KMS-11 (cell line): ENCODE results near the gene SUCO.

Experiments used
- H2AFZ ChIP-seq: fragments of 200-600 bp; sonication (generic); 2 replicates; pipeline ENCODE4 v1.6.1; 2016; ENCODE audit warnings: antibody characterized with exemption, mixed run types, low read depth
- H3K27ac ChIP-seq: fragments of 200-600 bp; sonication (generic); 2 replicates; pipeline ENCODE4 v1.6.1; 2016; ENCODE audit warnings: mild to moderate bottlenecking, mixed run types
- H3K27me3 ChIP-seq: fragments of 200-600 bp; sonication (generic); 2 replicates; pipeline ENCODE4 v1.6.1; 2017; ENCODE audit warnings: mild to moderate bottlenecking, low read depth, mixed run types, moderate library complexity; ENCODE audit not compliant: insufficient read depth
- H3K36me3 ChIP-seq: fragments of 200-600 bp; sonication (generic); 2 replicates; pipeline ENCODE4 v1.6.1; 2017; ENCODE audit warnings: mild to moderate bottlenecking, mixed run types; ENCODE audit not compliant: insufficient read depth
- H3K4me1 ChIP-seq: fragments of 200-600 bp; sonication (generic); 2 replicates; pipeline ENCODE4 v1.6.1; 2016; ENCODE audit warnings: mild to moderate bottlenecking, low read depth, mixed run types; ENCODE audit not compliant: poor library complexity, severe bottlenecking
- H3K4me2 ChIP-seq: fragments of 200-600 bp; sonication (generic); 2 replicates; pipeline ENCODE4 v1.7.0; 2016; ENCODE audit warnings: mild to moderate bottlenecking, mixed run types
- H3K4me3 ChIP-seq: fragments of 200-600 bp; sonication (generic); IDR thresholded peaks from 2 replicates; pipeline ENCODE4 v1.6.1; 2017; ENCODE audit warnings: low read depth, low read length, mixed read lengths; ENCODE audit not compliant: insufficient read depth
- H3K79me2 ChIP-seq: fragments of 200-600 bp; sonication (generic); 2 replicates; pipeline ENCODE4 v1.6.1; 2016; ENCODE audit warnings: low read depth, mixed run types; ENCODE audit not compliant: insufficient read depth
- H3K9ac ChIP-seq: fragments of 200-600 bp; sonication (generic); 2 replicates; pipeline ENCODE4 v1.6.1; 2016; ENCODE audit warnings: mild to moderate bottlenecking, mixed run types
- H4K20me1 ChIP-seq: fragments of 200-600 bp; sonication (generic); 2 replicates; pipeline ENCODE4 v1.6.1; 2016; ENCODE audit warnings: mild to moderate bottlenecking, mixed run types; ENCODE audit not compliant: insufficient read depth
- CTCF ChIP-seq: fragments of 200-600 bp; sonication (generic); conservative IDR thresholded peaks from 2 replicates; pipeline ENCODE4 v1.6.1; 2017; ENCODE audit warnings: low read depth, mild to moderate bottlenecking, antibody characterized with exemption, low read length, moderate library complexity, mixed read lengths

The SUCO gene

GRCh38 chr1:172486805-172487454, 46.0 kb upstream of the SUCO start:
- H3K4me2 ChIP-seq, result no peak overlapping the region
- TF ChIP-seq CTCF, result no peak

GRCh38 chr1:172487550-172487949, 45.4 kb upstream of the SUCO start:
- no peak overlapping the region for H2AFZ ChIP-seq
- no peak for TF ChIP-seq CTCF
- H3K27ac ChIP-seq, result no peak overlapping the region
- H3K4me3 ChIP-seq, result no peak overlapping the region
- H3K4me1 ChIP-seq, result no peaks in the 10 kb centered on the region
- no peak overlapping the region for H3K4me2 ChIP-seq
- no peaks in the 10 kb centered on the region for H3K79me2 ChIP-seq
- H4K20me1 ChIP-seq, result no peaks in the 10 kb centered on the region
- no peak overlapping the region for H3K9ac ChIP-seq
- no peaks in the 10 kb centered on the region for H3K27me3 ChIP-seq
- H3K36me3 ChIP-seq, result no peaks in the 10 kb centered on the region

More at GRCh38 chr1:172486805-172487454, 46.0 kb upstream of the SUCO start:
- no peaks in the 10 kb centered on the region for H3K4me1 ChIP-seq
- no peak overlapping the region for H3K27ac ChIP-seq
- H3K27me3 ChIP-seq, result no peaks in the 10 kb centered on the region
- H3K4me3 ChIP-seq, result no peak overlapping the region
- no peaks in the 10 kb centered on the region for H3K79me2 ChIP-seq
- no peak overlapping the region for H2AFZ ChIP-seq
- H3K9ac ChIP-seq, result no peak overlapping the region
- no peaks in the 10 kb centered on the region for H3K36me3 ChIP-seq
- H4K20me1 ChIP-seq, result no peaks in the 10 kb centered on the region

GRCh38 chr1:172488393-172488792, 44.6 kb upstream of the SUCO start:
- Histone ChIP-seq H3K27me3 (no peaks in the 10 kb centered on the region), H3K79me2 (no peaks in the 10 kb centered on the region), H3K36me3 (no peaks in the 10 kb centered on the region), H3K4me2 (no peak overlapping the region), H3K4me1 (no peaks in the 10 kb centered on the region), H3K27ac (no peak overlapping the region), H3K4me3 (no peak overlapping the region), H2AFZ (no peak overlapping the region), H3K9ac (no peak overlapping the region), H4K20me1 (no peaks in the 10 kb centered on the region)
- no peak for TF ChIP-seq CTCF

DNA sequence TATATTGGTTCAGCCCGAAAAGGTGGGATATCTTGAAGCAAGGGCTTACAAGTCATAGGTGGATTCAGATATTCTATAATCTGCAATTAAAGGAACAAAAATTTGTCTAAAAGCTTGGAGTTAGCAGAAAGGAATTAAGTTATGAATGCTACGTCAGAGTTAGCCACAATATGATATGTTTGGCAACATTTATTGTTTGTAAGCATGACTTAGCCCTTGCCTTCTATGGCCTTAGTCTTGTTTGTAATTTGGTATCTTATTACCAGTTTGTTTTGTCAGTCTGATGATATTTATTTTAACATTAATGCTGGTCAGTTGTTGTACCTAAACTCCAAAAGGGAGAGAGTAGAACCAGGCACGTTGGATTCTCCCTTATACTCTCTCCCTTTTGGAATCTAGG, 43.1 kb upstream of the SUCO start:
- no peak overlapping the region for H2AFZ ChIP-seq
- H3K4me2 ChIP-seq, result no peak overlapping the region
- H3K27me3 ChIP-seq, result no peaks in the 10 kb centered on the region
- TF ChIP-seq CTCF, result no peak
- H3K4me3 ChIP-seq, result no peak overlapping the region
- no peaks in the 10 kb centered on the region for H4K20me1 ChIP-seq
- H3K4me1 ChIP-seq, result no peaks in the 10 kb centered on the region
- no peak overlapping the region for H3K27ac ChIP-seq
- no peaks in the 10 kb centered on the region for H3K36me3 ChIP-seq
- no peak overlapping the region for H3K9ac ChIP-seq
- no peaks in the 10 kb centered on the region for H3K79me2 ChIP-seq
